H54 (cell line): ENCODE data around the gene PTPRU.

Source experiments
- DNase-seq: peaks from one replicate; pipeline ENCODE4 v3.0.0; 2011; ENCODE audit warnings: low spot score, mixed read lengths; ENCODE audit not compliant: insufficient read length
- FAIRE-seq: peaks from 3 replicates; lab custom pipeline; 2011; peaks lifted over from hg19 to GRCh38; lab: Jason Lieb, UNC
- POLR2A ChIP-seq: IDR thresholded peaks from 2 replicates; pipeline ENCODE4 v1.6.1; 2011; ENCODE audit warnings: low read depth, mild to moderate bottlenecking, low read length

Gene PTPRU

DNA sequence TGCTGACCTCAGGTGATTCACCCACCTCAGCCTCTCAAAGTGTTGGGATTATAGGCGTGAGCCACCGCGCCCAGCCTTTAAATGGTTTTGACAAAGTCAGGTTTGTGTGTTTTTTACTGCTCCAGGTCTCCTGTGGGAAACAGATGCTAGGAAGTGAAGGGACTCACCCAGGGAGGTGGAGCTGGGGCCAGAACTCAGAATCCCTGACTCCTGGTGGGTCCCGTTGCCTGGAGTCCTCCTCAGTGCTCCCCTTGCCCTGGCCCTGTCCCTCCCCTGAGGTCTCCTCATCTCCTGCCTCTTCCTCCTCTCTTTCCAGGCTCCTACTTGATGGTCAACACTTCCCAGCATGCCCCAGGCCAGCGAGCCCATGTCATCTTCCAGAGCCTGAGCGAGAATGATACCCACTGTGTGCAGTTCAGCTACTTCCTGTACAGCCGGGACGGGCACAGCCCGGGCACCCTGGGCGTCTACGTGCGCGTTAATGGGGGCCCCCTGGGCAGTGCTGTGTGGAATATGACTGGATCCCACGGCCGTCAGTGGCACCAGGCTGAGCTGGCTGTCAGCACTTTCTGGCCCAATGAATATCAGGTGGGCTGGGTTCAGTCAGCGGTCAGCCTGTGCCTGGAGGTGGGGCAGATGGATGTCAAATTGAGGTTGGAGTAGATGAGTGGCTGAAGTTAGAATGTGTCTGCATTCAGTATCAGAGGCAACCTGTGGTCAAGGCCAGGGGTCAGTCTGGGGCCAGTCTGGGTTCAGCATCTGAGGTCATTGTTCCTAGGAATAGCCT, 22.1 kb downstream of the PTPRU start:
- FAIRE-seq (no peak), DNase-seq (no peak)
- TF ChIP-seq POLR2A: no peak

- no peak for FAIRE-seq
- DNase-seq: no peak
These were observed 22.9 kb downstream of the PTPRU start for GRCh38 chr1:29258976-29259801.

GRCh38 chr1:29259802-29260441, 23.6 kb downstream of the PTPRU start:
- FAIRE-seq: no peak
- no peak for TF ChIP-seq POLR2A
- DNase-seq: no peak

More at GRCh38 chr1:29258976-29259801, 22.9 kb downstream of the PTPRU start:
- no peak for TF ChIP-seq POLR2A

DNA sequence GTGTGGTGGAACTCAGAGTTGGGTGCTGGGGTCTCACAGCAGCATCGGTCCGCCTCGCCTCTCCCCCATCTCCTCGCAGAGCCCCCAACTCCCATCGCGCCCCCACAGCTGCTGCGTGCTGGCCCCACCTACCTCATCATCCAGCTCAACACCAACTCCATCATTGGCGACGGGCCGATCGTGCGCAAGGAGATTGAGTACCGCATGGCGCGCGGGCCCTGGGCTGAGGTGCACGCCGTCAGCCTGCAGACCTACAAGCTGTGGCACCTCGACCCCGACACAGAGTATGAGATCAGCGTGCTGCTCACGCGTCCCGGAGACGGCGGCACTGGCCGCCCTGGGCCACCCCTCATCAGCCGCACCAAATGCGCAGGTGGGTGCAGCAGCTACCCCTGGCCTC, 24.2 kb downstream of the PTPRU start:
- FAIRE-seq: no peak
- DNase-seq: no peak
- no peak for TF ChIP-seq POLR2A

DNA sequence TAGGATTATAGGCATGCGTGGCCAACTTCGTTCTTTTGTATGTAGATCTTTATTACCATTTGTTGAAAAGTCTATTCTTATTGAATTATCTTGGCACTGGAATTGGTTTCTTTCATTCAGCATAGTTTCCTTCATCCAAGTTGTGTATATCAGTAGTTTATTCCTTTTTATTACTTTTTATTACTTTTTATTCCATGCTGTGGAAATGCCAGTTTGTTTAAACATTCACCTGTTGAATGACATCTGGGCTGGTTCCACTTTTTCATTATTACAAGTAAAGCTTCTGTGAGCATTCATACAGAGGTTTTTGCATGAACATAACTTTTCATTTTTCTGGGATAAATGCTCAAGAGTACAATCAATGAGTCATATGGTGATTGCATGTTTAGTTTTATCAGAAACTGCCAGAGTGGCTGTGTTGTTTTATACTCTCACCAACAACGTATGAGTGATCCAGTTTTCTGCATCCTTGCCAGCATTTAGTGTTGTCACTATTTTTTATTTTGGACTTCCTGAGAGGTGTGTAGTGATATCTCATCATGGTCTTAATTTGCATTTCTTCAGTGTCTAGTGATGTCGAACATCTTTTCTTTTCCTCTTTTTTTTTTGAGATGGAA, 28.6 kb downstream of the PTPRU start:
- FAIRE-seq: no peak
- TF ChIP-seq POLR2A: no peak
- DNase-seq: no peak

GRCh38 chr1:29266912-29267311, 30.6 kb downstream of the PTPRU start:
- no peak for TF ChIP-seq POLR2A
- no peak for FAIRE-seq
- DNase-seq: no peak

GRCh38 chr1:29267321-29268070, 31.2 kb downstream of the PTPRU start:
- DNase-seq (no peak), FAIRE-seq (no peak)
- no peak for TF ChIP-seq POLR2A

- DNase-seq (no peak), FAIRE-seq (no peak)
- no peak for TF ChIP-seq POLR2A
These were observed 33.1 kb downstream of the PTPRU start for GRCh38 chr1:29269382-29269781.

DNA sequence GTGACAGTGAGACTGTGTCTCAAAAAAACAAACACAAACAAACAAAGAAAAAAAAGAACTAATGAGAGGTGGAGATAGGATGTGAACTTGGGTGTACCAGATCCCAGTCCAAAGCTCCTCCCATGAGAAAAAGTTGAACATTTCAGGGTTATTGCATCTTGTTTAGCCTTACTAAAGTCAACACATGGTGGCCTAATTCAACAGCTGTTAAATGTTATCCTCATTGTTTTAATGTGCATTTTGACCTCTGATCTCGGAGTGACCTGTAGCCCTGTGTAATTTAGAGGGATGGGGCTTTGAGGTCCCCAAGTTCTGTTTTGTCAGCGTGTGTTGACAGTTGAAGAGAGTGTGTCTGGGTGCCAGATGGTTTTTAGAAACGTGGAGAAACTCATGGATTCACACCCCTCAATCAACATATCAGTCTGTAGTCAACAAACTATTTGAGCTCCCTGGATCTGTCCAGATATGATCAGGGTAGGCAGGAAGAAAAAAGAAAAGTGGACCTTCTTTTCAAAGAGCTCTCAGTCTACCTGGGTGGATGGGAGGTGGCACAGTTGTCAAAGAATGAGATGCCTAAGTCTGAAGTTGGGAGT, 34.7 kb downstream of the PTPRU start:
- FAIRE-seq (no peak), DNase-seq (no peak)
- TF ChIP-seq POLR2A: no peak

DNA sequence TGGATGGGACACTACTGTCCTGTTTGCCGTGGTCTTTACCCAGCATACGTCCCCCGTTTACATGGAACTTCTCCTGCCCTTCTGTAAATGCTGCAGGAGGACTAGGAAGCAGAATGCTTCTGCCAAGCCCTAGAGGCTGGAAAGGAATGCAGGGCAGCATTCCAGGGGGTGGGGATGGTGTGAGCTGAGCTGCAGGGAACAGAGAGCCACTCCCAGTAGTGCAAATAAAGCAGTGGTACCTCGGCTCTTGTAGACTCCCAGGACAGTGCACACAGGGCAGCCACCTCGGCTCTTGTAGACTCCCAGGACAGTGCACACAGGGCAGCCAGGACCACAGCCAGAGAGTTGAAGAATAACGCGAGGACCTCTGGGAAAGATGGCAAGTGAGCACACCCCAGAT, 35.4 kb downstream of the PTPRU start:
- peak; percentile 69 for FAIRE-seq

GRCh38 chr1:29272147-29272907, 36.0 kb downstream of the PTPRU start:
- FAIRE-seq: no peak
- DNase-seq: no peak
- no peak for TF ChIP-seq POLR2A

More for the DNA sequence above, 35.4 kb downstream of the PTPRU start:
- no peak for TF ChIP-seq POLR2A
- DNase-seq: peak; percentile 47

DNA sequence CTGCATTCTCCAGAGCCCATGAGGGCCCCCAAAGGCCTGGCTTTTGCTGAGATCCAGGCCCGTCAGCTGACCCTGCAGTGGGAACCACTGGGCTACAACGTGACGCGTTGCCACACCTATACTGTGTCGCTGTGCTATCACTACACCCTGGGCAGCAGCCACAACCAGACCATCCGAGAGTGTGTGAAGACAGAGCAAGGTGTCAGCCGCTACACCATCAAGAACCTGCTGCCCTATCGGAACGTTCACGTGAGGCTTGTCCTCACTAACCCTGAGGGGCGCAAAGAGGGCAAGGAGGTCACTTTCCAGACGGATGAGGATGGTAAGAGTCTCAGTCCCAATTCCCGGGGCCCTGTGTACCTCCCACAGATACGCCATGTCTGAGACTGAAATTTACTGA, 39.1 kb downstream of the PTPRU start:
- DNase-seq (no peak), FAIRE-seq (no peak)
- no peak for TF ChIP-seq POLR2A
